ENCODE data around the gene USP20. TPM values are rescaled to one million over a fixed set of nuclear protein-coding genes. Genes with fewer than 3 reads are reported as not detected.

The USP20 gene
- total RNA-seq, 1 donor from 2014 or later, result 21.3 TPM

GRCh38 chr9:129838707-129839259, 3.5 kb downstream of the USP20 start:
- TF ChIP-seq, protein P1, sequence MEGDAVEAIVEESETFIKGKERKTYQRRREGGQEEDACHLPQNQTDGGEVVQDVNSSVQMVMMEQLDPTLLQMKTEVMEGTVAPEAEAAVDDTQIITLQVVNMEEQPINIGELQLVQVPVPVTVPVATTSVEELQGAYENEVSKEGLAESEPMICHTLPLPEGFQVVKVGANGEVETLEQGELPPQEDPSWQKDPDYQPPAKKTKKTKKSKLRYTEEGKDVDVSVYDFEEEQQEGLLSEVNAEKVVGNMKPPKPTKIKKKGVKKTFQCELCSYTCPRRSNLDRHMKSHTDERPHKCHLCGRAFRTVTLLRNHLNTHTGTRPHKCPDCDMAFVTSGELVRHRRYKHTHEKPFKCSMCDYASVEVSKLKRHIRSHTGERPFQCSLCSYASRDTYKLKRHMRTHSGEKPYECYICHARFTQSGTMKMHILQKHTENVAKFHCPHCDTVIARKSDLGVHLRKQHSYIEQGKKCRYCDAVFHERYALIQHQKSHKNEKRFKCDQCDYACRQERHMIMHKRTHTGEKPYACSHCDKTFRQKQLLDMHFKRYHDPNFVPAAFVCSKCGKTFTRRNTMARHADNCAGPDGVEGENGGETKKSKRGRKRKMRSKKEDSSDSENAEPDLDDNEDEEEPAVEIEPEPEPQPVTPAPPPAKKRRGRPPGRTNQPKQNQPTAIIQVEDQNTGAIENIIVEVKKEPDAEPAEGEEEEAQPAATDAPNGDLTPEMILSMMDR (IDR thresholded peaks at IDR 0.05), result no peak
- peak overlapping the region; percentile 88 for H3K27ac Mint-ChIP-seq (ENCODE audit: unreplicated experiment)
- H3K27me3 Mint-ChIP-seq (ENCODE audit: low read depth), result no peaks in the 10 kb centered on the region
- no peaks in the 10 kb centered on the region for H3K9me3 Mint-ChIP-seq (ENCODE audit: low read depth)
- H3K36me3 Mint-ChIP-seq (ENCODE audit: low read depth), result no peaks in the 10 kb centered on the region
- peak overlapping the region; percentile 33 for H3K4me3 Mint-ChIP-seq (ENCODE audit: unreplicated experiment)
- no peak for DNase-seq (ENCODE audit: low spot score)
- peaks cover 47% of the 10 kb centered on the region for H3K4me1 Mint-ChIP-seq (ENCODE audit: low read depth)

- no peak for DNase-seq (ENCODE audit: low spot score)
- no peaks in the 10 kb centered on the region for H3K36me3 Mint-ChIP-seq (ENCODE audit: low read depth)
- no peaks in the 10 kb centered on the region for H3K27me3 Mint-ChIP-seq (ENCODE audit: low read depth)
- H3K4me1 Mint-ChIP-seq (ENCODE audit: low read depth), result peaks cover 40% of the 10 kb centered on the region
- peak overlapping the region; percentile 33 for H3K4me3 Mint-ChIP-seq (ENCODE audit: unreplicated experiment)
- TF ChIP-seq, protein P1 (IDR thresholded peaks at IDR 0.05), result no peak
- peak overlapping the region; percentile 88 for H3K27ac Mint-ChIP-seq (ENCODE audit: unreplicated experiment)
- H3K9me3 Mint-ChIP-seq (ENCODE audit: low read depth), result no peaks in the 10 kb centered on the region
Observed at GRCh38 chr9:129839324-129840023, 4.2 kb downstream of the USP20 start.

- DNase-seq (ENCODE audit: low spot score), result no peak
- Mint-ChIP-seq H3K36me3 (ENCODE audit: low read depth) (no peaks in the 10 kb centered on the region), H3K27me3 (ENCODE audit: low read depth) (no peaks in the 10 kb centered on the region), H3K4me3 (ENCODE audit: unreplicated experiment) (no peak overlapping the region), H3K9me3 (ENCODE audit: low read depth) (no peaks in the 10 kb centered on the region), H3K27ac (ENCODE audit: unreplicated experiment) (no peak overlapping the region), H3K4me1 (ENCODE audit: low read depth) (peaks cover 35% of the 10 kb centered on the region)
- TF ChIP-seq, protein P1 (IDR thresholded peaks at IDR 0.05), result no peak
Observed at GRCh38 chr9:129840034-129840433, 4.8 kb downstream of the USP20 start.

GRCh38 chr9:129841071-129841470, 5.8 kb downstream of the USP20 start:
- Mint-ChIP-seq H3K27ac (ENCODE audit: unreplicated experiment) (no peak overlapping the region), H3K4me1 (ENCODE audit: low read depth) (peaks cover 30% of the 10 kb centered on the region), H3K27me3 (ENCODE audit: low read depth) (no peaks in the 10 kb centered on the region), H3K9me3 (ENCODE audit: low read depth) (no peaks in the 10 kb centered on the region), H3K36me3 (ENCODE audit: low read depth) (no peaks in the 10 kb centered on the region), H3K4me3 (ENCODE audit: unreplicated experiment) (no peak overlapping the region)
- TF ChIP-seq, protein P1 (IDR thresholded peaks at IDR 0.05), result no peak
- no peak for DNase-seq (ENCODE audit: low spot score)

DNA sequence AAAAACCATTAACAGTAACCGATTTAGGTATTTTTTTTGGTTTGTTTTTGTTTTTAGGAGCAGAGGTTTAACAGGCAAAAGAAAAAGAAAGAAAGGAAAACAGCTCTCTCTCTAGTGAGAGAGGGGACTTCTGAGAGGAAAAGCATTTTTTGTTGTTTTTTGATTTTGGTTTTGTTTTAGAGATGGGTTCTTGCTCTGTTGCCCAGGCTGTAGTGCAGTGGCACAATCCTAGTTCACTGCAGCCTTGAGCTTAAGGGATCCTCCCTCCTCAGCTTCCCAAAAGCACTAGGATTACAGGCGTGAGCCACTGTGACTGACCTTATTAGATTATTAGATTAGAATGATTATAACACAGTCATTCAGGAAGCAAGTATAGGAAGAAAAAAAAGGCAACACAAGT, 10.1 kb downstream of the USP20 start:
- H3K4me3 Mint-ChIP-seq (ENCODE audit: unreplicated experiment), result no peak overlapping the region
- peaks cover 13% of the 10 kb centered on the region for H3K4me1 Mint-ChIP-seq (ENCODE audit: low read depth)
- H3K27ac Mint-ChIP-seq (ENCODE audit: unreplicated experiment), result no peak overlapping the region

More for the DNA sequence above, 10.1 kb downstream of the USP20 start:
- H3K36me3 Mint-ChIP-seq (ENCODE audit: low read depth), result peaks cover 4% of the 10 kb centered on the region
- H3K9me3 Mint-ChIP-seq (ENCODE audit: low read depth), result no peaks in the 10 kb centered on the region
- no peaks in the 10 kb centered on the region for H3K27me3 Mint-ChIP-seq (ENCODE audit: low read depth)
- TF ChIP-seq, protein P1 (IDR thresholded peaks at IDR 0.05), result no peak
- DNase-seq (ENCODE audit: low spot score), result no peak
